Measurements from ENCODE around the gene ATP5PO.

DNA sequence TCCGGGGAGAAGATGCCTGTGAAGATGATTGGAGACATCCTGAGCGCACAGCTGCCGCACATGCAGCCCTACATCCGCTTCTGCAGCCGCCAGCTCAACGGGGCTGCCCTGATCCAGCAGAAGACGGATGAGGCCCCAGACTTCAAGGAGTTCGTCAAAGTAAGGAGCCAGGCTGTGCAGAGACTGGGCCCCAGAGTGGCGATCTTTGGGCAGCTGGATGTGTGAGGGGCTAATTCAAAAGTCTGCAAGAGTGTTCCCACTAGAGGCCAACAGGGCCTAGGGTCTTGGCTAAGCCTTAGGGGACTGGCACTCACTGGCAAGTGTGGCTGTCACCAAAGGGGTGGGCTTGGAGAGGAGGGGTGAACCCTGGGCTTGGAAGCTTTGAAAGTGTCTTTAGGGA is 50.4 kb downstream of the ATP5PO start:
- TF ChIP-seq SP1 (IDR thresholded peaks at IDR 0.05): no peak
- TF ChIP-seq, protein P1, sequence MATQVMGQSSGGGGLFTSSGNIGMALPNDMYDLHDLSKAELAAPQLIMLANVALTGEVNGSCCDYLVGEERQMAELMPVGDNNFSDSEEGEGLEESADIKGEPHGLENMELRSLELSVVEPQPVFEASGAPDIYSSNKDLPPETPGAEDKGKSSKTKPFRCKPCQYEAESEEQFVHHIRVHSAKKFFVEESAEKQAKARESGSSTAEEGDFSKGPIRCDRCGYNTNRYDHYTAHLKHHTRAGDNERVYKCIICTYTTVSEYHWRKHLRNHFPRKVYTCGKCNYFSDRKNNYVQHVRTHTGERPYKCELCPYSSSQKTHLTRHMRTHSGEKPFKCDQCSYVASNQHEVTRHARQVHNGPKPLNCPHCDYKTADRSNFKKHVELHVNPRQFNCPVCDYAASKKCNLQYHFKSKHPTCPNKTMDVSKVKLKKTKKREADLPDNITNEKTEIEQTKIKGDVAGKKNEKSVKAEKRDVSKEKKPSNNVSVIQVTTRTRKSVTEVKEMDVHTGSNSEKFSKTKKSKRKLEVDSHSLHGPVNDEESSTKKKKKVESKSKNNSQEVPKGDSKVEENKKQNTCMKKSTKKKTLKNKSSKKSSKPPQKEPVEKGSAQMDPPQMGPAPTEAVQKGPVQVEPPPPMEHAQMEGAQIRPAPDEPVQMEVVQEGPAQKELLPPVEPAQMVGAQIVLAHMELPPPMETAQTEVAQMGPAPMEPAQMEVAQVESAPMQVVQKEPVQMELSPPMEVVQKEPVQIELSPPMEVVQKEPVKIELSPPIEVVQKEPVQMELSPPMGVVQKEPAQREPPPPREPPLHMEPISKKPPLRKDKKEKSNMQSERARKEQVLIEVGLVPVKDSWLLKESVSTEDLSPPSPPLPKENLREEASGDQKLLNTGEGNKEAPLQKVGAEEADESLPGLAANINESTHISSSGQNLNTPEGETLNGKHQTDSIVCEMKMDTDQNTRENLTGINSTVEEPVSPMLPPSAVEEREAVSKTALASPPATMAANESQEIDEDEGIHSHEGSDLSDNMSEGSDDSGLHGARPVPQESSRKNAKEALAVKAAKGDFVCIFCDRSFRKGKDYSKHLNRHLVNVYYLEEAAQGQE (IDR thresholded peaks at IDR 0.05): no peak
- TF ChIP-seq GABPA (IDR thresholded peaks at IDR 0.05 in 1 of 2, conservative IDR thresholded peaks at IDR 0.05 in 1 of 2): no peak
- TF ChIP-seq, protein P2, sequence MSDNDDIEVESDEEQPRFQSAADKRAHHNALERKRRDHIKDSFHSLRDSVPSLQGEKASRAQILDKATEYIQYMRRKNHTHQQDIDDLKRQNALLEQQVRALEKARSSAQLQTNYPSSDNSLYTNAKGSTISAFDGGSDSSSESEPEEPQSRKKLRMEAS (IDR thresholded peaks at IDR 0.05): no peak
- TF ChIP-seq, protein P3, sequence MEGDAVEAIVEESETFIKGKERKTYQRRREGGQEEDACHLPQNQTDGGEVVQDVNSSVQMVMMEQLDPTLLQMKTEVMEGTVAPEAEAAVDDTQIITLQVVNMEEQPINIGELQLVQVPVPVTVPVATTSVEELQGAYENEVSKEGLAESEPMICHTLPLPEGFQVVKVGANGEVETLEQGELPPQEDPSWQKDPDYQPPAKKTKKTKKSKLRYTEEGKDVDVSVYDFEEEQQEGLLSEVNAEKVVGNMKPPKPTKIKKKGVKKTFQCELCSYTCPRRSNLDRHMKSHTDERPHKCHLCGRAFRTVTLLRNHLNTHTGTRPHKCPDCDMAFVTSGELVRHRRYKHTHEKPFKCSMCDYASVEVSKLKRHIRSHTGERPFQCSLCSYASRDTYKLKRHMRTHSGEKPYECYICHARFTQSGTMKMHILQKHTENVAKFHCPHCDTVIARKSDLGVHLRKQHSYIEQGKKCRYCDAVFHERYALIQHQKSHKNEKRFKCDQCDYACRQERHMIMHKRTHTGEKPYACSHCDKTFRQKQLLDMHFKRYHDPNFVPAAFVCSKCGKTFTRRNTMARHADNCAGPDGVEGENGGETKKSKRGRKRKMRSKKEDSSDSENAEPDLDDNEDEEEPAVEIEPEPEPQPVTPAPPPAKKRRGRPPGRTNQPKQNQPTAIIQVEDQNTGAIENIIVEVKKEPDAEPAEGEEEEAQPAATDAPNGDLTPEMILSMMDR (IDR thresholded peaks at IDR 0.05; ENCODE audit: low read depth, low read length, missing input control): no peak
- TF ChIP-seq, protein P4, sequence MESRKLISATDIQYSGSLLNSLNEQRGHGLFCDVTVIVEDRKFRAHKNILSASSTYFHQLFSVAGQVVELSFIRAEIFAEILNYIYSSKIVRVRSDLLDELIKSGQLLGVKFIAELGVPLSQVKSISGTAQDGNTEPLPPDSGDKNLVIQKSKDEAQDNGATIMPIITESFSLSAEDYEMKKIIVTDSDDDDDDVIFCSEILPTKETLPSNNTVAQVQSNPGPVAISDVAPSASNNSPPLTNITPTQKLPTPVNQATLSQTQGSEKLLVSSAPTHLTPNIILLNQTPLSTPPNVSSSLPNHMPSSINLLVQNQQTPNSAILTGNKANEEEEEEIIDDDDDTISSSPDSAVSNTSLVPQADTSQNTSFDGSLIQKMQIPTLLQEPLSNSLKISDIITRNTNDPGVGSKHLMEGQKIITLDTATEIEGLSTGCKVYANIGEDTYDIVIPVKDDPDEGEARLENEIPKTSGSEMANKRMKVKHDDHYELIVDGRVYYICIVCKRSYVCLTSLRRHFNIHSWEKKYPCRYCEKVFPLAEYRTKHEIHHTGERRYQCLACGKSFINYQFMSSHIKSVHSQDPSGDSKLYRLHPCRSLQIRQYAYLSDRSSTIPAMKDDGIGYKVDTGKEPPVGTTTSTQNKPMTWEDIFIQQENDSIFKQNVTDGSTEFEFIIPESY (IDR thresholded peaks at IDR 0.05): no peak
- TF ChIP-seq RAD21 (IDR thresholded peaks at IDR 0.05): no peak
- no peak for TF ChIP-seq FOXA1 (IDR thresholded peaks at IDR 0.05)
- TF ChIP-seq, protein P5, sequence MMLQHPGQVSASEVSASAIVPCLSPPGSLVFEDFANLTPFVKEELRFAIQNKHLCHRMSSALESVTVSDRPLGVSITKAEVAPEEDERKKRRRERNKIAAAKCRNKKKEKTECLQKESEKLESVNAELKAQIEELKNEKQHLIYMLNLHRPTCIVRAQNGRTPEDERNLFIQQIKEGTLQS (IDR thresholded peaks at IDR 0.05): no peak
- TF ChIP-seq JUND (IDR thresholded peaks at IDR 0.05): no peak
- no peak for TF ChIP-seq TAF1 (conservative IDR thresholded peaks at IDR 0.05)
- no peak for TF ChIP-seq YY1 (IDR thresholded peaks at IDR 0.05)

All from liver (tissue), 3 donors.